ENCODE results near the gene R3HCC1L. TPM values are rescaled to one million over a fixed set of nuclear protein-coding genes. Genes with fewer than 3 reads are reported as not detected.

R3HCC1L gene
- total RNA-seq, 4 donors from 2014 or later = 15.9 to 20.3 (median 18.6) TPM

GRCh38 chr10:98244141-98244540, 109.7 kb downstream of the R3HCC1L start:
- intact Hi-C loops (cut with DNase I) = no loop called here
- 90 to 94% methylated on average over 5 of the region's 5 CpGs for WGBS, 2 donors
- no peaks in the 10 kb centered on the region for H3K9me3 ChIP-seq
- H3K4me1 ChIP-seq = peaks cover 31 to 34% of the 10 kb centered on the region in 2 donors
- no peak overlapping the region for H3K4me3 ChIP-seq (replicated peaks in 1 of 3)
- peaks cover 7 to 13% of the 10 kb centered on the region in 2 donors for H3K36me3 ChIP-seq
- DNase-seq = no peak
- no peak for TF ChIP-seq CTCF (IDR thresholded peaks at IDR 0.05)
- no peak for TF ChIP-seq POLR2A (IDR thresholded peaks at IDR 0.05)
- peak overlapping the region; percentile 57 to 69 (median 62) for H3K27ac ChIP-seq
- H3K27me3 ChIP-seq = no peaks in the 10 kb centered on the region

- H3K9me3 ChIP-seq = no peaks in the 10 kb centered on the region
- peak overlapping the region; percentile 57 to 69 (median 62) for H3K27ac ChIP-seq
- WGBS, 2 donors = 29 to 56% methylated on average over 2 of the region's 2 CpGs
- H3K4me1 ChIP-seq = peaks cover 31 to 34% of the 10 kb centered on the region in 2 donors
- H3K27me3 ChIP-seq = no peaks in the 10 kb centered on the region
- H3K36me3 ChIP-seq = peaks cover 7 to 13% of the 10 kb centered on the region in 2 donors
- DNase-seq = peak; percentile 71 to 83
- intact Hi-C loops (cut with DNase I) = no loop called here
- H3K4me3 ChIP-seq (replicated peaks in 1 of 3) = no peak overlapping the region
- TF ChIP-seq POLR2A (IDR thresholded peaks at IDR 0.05) (no peak), CTCF (IDR thresholded peaks at IDR 0.05) (no peak)
Observed at GRCh38 chr10:98244586-98244985, 110.1 kb downstream of the R3HCC1L start.

- peaks cover 31 to 34% of the 10 kb centered on the region in 2 donors for H3K4me1 ChIP-seq
- peak overlapping the region; percentile 51 to 76 (median 56) for H3K27ac ChIP-seq
- no peak for TF ChIP-seq CTCF (IDR thresholded peaks at IDR 0.05)
- H3K9me3 ChIP-seq = no peaks in the 10 kb centered on the region
- peaks cover 7 to 19% of the 10 kb centered on the region in 2 donors for H3K36me3 ChIP-seq
- intact Hi-C loops (cut with DNase I) = no loop called here
- no peak overlapping the region for H3K4me3 ChIP-seq (replicated peaks in 1 of 3)
- WGBS, 2 donors = 63 to 66% methylated on average over 6 of the region's 6 CpGs
- no peaks in the 10 kb centered on the region for H3K27me3 ChIP-seq
- peak; percentile 72 to 84 for DNase-seq
Observed at GRCh38 chr10:98246911-98247805, 112.7 kb downstream of the R3HCC1L start.

GRCh38 chr10:98248018-98248417, 113.6 kb downstream of the R3HCC1L start:
- 95 to 96% methylated on average over 4 of the region's 4 CpGs for WGBS, 2 donors
- Histone ChIP-seq H3K27me3 (no peaks in the 10 kb centered on the region), H3K27ac (no peak overlapping the region), H3K36me3 (peaks cover 7 to 19% of the 10 kb centered on the region in 2 donors), H3K4me1 (peaks cover 31 to 34% of the 10 kb centered on the region in 2 donors), H3K9me3 (no peaks in the 10 kb centered on the region), H3K4me3 (replicated peaks in 1 of 3) (no peak overlapping the region)
- intact Hi-C loops (cut with DNase I) = no loop called here
- DNase-seq = no peak
- TF ChIP-seq CTCF (IDR thresholded peaks at IDR 0.05) (no peak), POLR2A (IDR thresholded peaks at IDR 0.05) (no peak)

- no peak overlapping the region for H3K4me3 ChIP-seq (replicated peaks in 1 of 3)
- H3K4me1 ChIP-seq = peaks cover 36 to 41% of the 10 kb centered on the region in 2 donors
- no peaks in the 10 kb centered on the region for H3K27me3 ChIP-seq
- intact Hi-C loops (cut with DNase I) = no loop called here
- DNase-seq = no peak
- H3K36me3 ChIP-seq = peaks cover 7 to 19% of the 10 kb centered on the region in 2 donors
- WGBS, 2 donors = 84 to 87% methylated on average over 3 of the region's 3 CpGs
- H3K9me3 ChIP-seq = no peaks in the 10 kb centered on the region
- no peak for TF ChIP-seq CTCF (IDR thresholded peaks at IDR 0.05)
- no peak for TF ChIP-seq POLR2A (IDR thresholded peaks at IDR 0.05)
- H3K27ac ChIP-seq = no peak overlapping the region
Observed at GRCh38 chr10:98249134-98249533, 114.7 kb downstream of the R3HCC1L start.

Measured in thyroid gland (tissue), 4 donors.